Ishikawa (cell line): ENCODE results near the gene XIAP.

Experiments used
- CEBPB ChIP-seq: IDR thresholded peaks from 2 replicates; pipeline ENCODE4 v1.6.1; 2012
- CREB1 ChIP-seq: IDR thresholded peaks from 2 replicates; pipeline ENCODE4 v1.6.1; 2012; ENCODE audit warnings: low read depth
- EGR1 ChIP-seq: IDR thresholded peaks from 2 replicates; pipeline ENCODE4 v1.6.1; 2012
- EP300 ChIP-seq: IDR thresholded peaks from 2 replicates; pipeline ENCODE4 v1.6.1; 2012; ENCODE audit warnings: borderline replicate concordance
- FOXM1 ChIP-seq: IDR thresholded peaks from 2 replicates; pipeline ENCODE4 v1.6.1; 2012; ENCODE audit warnings: low read depth, borderline replicate concordance
- MAX ChIP-seq: IDR thresholded peaks from 2 replicates; pipeline ENCODE4 v1.6.1; 2012
- NFIC ChIP-seq: IDR thresholded peaks from 2 replicates; pipeline ENCODE4 v1.6.1; 2012
- RAD21 ChIP-seq: IDR thresholded peaks from 2 replicates; pipeline ENCODE4 v1.6.1; 2012; ENCODE audit warnings: low read depth
- REST ChIP-seq: IDR thresholded peaks from 2 replicates; pipeline ENCODE4 v1.6.1; 2012; ENCODE audit warnings: low read depth, mild to moderate bottlenecking
- TAF1 ChIP-seq: IDR thresholded peaks from 2 replicates; pipeline ENCODE4 v1.6.1; 2012; ENCODE audit warnings: low read depth, mild to moderate bottlenecking
- TCF12 ChIP-seq: IDR thresholded peaks from 2 replicates; pipeline ENCODE4 v1.6.1; 2012; ENCODE audit warnings: low read depth
- TEAD4 ChIP-seq: IDR thresholded peaks from 2 replicates; pipeline ENCODE4 v1.6.1; 2012
- USF1 ChIP-seq: IDR thresholded peaks from 2 replicates; pipeline ENCODE4 v1.6.1; 2012
- YY1 ChIP-seq: IDR thresholded peaks from 2 replicates; pipeline ENCODE4 v1.6.1; 2012; ENCODE audit warnings: low read depth
- ZBTB7A ChIP-seq: IDR thresholded peaks from 2 replicates; pipeline ENCODE4 v1.6.1; 2012; ENCODE audit warnings: low read depth

The XIAP gene

DNA sequence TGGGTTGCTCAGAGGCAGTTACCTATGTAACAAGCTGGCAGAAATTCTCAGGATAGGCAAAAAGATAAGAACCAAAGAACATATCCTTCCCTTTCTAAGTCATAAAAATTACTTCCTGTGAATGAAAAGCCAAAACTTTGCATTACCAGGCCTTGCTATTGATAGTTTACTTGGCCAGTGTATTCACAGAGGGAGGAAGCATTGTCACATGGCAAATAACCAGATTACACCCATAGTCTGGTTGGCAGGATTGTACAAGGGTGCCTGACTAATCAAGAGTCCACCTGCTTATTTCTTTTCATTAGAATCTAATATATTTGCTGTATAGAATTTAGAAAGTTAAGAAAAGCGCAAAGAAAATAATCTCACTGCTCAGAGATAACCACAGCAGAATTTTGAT is 14.1 kb downstream of the XIAP start:
- TF ChIP-seq RAD21 (no peak), TAF1 (no peak), REST (no peak), FOXM1 (no peak), USF1 (no peak), CEBPB (no peak), CREB1 (no peak)

GRCh38 chrX:123876177-123876576 is 16.3 kb downstream of the XIAP start:
- no peak for TF ChIP-seq EP300
- no peak for TF ChIP-seq CEBPB
- no peak for TF ChIP-seq TAF1
- no peak for TF ChIP-seq TEAD4
- no peak for TF ChIP-seq USF1
- TF ChIP-seq NFIC: no peak
- TF ChIP-seq FOXM1: no peak
- no peak for TF ChIP-seq YY1
- no peak for TF ChIP-seq RAD21
- no peak for TF ChIP-seq EGR1
- TF ChIP-seq ZBTB7A: no peak
- no peak for TF ChIP-seq TCF12

DNA sequence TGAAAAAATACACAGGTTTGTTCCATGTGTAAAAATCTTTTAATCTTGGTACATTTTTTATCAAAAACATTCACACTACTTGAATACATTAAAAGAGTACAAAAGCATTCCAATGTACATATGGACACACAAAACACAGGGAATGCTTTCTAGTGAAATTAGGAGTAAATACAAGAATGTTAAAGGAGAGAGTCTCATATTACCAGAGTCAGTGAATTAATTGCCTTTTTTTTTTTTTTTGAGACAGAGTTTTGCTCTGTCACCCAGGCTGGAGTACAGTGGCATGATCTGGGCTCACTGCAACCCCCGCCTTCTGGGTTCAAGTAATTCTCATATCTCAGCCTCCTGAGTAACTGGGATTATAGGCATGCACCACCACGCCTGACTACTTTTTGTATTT is 17.0 kb downstream of the XIAP start:
- TF ChIP-seq TCF12: no peak

DNA sequence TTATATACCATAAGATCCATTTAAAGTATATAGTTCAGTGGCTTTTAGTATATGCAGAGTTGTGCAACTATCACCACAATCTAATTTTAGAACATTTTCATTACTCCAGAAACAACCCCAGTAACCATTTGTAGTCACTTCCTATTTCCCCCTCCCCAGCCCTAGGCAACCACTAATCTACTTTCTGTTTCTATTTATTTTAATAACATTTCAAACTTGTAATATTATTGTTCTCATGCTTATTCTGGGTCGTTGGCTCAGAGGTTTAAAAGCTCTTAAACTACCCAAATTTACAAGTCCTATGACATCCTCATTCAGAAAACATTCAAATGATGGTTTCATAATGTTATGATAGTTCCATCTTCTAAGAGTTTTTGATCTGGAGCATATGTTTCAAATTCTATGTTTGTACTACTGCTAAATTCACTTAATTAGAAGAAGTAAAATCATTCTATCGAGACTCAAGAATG is 18.4 kb downstream of the XIAP start:
- TF ChIP-seq TEAD4: no peak

DNA sequence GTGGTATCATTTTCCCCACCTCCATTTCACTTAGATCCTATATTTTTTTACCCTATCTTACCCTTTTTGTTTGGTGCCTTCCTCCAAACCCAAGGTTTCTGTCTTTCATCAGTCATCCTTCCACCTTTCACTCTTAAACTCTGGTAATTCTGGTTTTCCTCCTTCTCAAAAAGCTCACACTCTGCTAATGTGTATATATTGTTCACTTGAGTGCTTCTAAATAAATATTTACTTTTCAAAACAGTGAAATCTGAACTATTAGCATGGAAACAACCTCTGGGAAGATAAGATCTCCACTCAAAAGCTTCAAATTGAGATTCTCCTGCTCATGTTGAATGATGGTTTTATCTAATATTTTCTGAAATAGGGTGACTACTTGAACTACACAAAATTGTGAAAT is 21.5 kb downstream of the XIAP start:
- TF ChIP-seq FOXM1 (no peak), EP300 (no peak), EGR1 (no peak), RAD21 (no peak), TEAD4 (no peak), CREB1 (no peak), ZBTB7A (no peak), YY1 (no peak), NFIC (no peak), TCF12 (no peak), USF1 (no peak), CEBPB (no peak), REST (no peak), MAX (no peak), TAF1 (no peak)

DNA sequence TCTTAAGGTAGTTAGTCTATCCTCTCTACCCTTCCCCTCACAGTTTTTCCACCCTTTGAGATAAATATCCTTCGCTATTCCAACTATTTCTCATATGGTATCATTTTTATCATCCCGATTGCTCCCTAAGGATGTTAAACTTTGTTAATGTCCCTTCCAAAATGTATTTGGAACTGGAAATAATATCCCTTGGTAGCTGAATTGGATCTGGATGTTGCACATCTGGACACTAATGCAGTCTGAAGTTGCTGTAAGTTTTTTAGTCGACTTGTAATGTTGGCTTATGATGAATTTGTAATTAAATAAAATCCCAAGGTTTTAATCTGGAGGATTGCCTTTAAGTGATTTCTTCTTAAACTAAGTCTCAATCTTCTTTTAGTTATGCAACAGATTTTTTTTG is 22.5 kb downstream of the XIAP start:
- TF ChIP-seq CEBPB (no peak), RAD21 (no peak), TEAD4 (no peak), YY1 (no peak), CREB1 (no peak), REST (no peak), ZBTB7A (no peak), FOXM1 (no peak), MAX (no peak)
